Measurements from ENCODE around the gene TCEA3.
"Not testable (repeated sequence)": the region's sequence is repeated elsewhere in the genome, so short reads cannot be mapped to it uniquely, and the experiment has no call there.

The TCEA3 gene

GRCh38 chr1:23380719-23381118, 43.8 kb downstream of the TCEA3 start:
- no peak overlapping the region for H3K27ac ChIP-seq (ENCODE audit: low read length)
- WGBS (ENCODE audit: insufficient coverage, insufficient read length) = no CpG with 5 or more reads among the region's 5 CpGs
- H3K4me3 ChIP-seq (ENCODE audit: low read length) = no peak overlapping the region
- peaks cover 28% of the 10 kb centered on the region for H3K27me3 ChIP-seq (ENCODE audit: control insufficient read depth, insufficient read depth, low read length)
- H3K9me3 ChIP-seq (ENCODE audit: control insufficient read depth, insufficient read depth, low read length) = no peaks in the 10 kb centered on the region
- no peaks in the 10 kb centered on the region for H3K36me3 ChIP-seq (ENCODE audit: control insufficient read depth, insufficient read depth, low read length)
- no peak for DNase-seq (ENCODE audit: low read depth, low spot score)
- H3K4me1 ChIP-seq (ENCODE audit: control insufficient read depth, insufficient read depth, low read length) = no peaks in the 10 kb centered on the region

- WGBS (ENCODE audit: insufficient coverage, insufficient read length) = no CpG with 5 or more reads among the region's 4 CpGs
- H3K36me3 ChIP-seq (ENCODE audit: control insufficient read depth, insufficient read depth, low read length); H3K4me1 ChIP-seq (ENCODE audit: control insufficient read depth, insufficient read depth, low read length); H3K9me3 ChIP-seq (ENCODE audit: control insufficient read depth, insufficient read depth, low read length); H3K27ac ChIP-seq (ENCODE audit: low read length); H3K4me3 ChIP-seq (ENCODE audit: low read length); DNase-seq (ENCODE audit: low read depth, low spot score): not testable (repeated sequence)
- H3K27me3 ChIP-seq (ENCODE audit: control insufficient read depth, insufficient read depth, low read length) = peaks cover 28% of the 10 kb centered on the region
Observed at GRCh38 chr1:23380236-23380635, 44.3 kb downstream of the TCEA3 start.

- no CpG with 5 or more reads among the region's 19 CpGs for WGBS (ENCODE audit: insufficient coverage, insufficient read length)
- H3K27ac ChIP-seq (ENCODE audit: low read length) = no peak overlapping the region
- H3K9me3 ChIP-seq (ENCODE audit: control insufficient read depth, insufficient read depth, low read length) = no peaks in the 10 kb centered on the region
- H3K4me3 ChIP-seq (ENCODE audit: low read length) = no peak overlapping the region
- no peak for DNase-seq (ENCODE audit: low read depth, low spot score)
- H3K27me3 ChIP-seq (ENCODE audit: control insufficient read depth, insufficient read depth, low read length) = peaks cover 38% of the 10 kb centered on the region
- H3K4me1 ChIP-seq (ENCODE audit: control insufficient read depth, insufficient read depth, low read length) = 0 out of 2 replicates have a peak, but pooled peaks cover under 1% of the 10 kb centered on the region
- H3K36me3 ChIP-seq (ENCODE audit: control insufficient read depth, insufficient read depth, low read length) = no peaks in the 10 kb centered on the region
Observed at GRCh38 chr1:23376890-23377811, 47.4 kb downstream of the TCEA3 start.

- not testable (repeated sequence) for H3K9me3 ChIP-seq (ENCODE audit: control insufficient read depth, insufficient read depth, low read length); H3K27ac ChIP-seq (ENCODE audit: low read length); H3K4me3 ChIP-seq (ENCODE audit: low read length); H3K36me3 ChIP-seq (ENCODE audit: control insufficient read depth, insufficient read depth, low read length); DNase-seq (ENCODE audit: low read depth, low spot score); H3K4me1 ChIP-seq (ENCODE audit: control insufficient read depth, insufficient read depth, low read length)
- H3K27me3 ChIP-seq (ENCODE audit: control insufficient read depth, insufficient read depth, low read length) = peaks cover 53% of the 10 kb centered on the region
- WGBS (ENCODE audit: insufficient coverage, insufficient read length) = no CpG with 5 or more reads among the region's 12 CpGs
Observed at GRCh38 chr1:23374079-23374735, 50.3 kb downstream of the TCEA3 start.

- peaks cover 54% of the 10 kb centered on the region for H3K27me3 ChIP-seq (ENCODE audit: control insufficient read depth, insufficient read depth, low read length)
Observed at GRCh38 chr1:23371987-23372880, 52.3 kb downstream of the TCEA3 start.

GRCh38 chr1:23370709-23371584, 53.6 kb downstream of the TCEA3 start:
- Histone ChIP-seq H3K27ac (ENCODE audit: low read length) (no peak overlapping the region), H3K4me1 (ENCODE audit: control insufficient read depth, insufficient read depth, low read length) (peaks cover 7% of the 10 kb centered on the region; the same call in 1 of the 2 replicates), H3K36me3 (ENCODE audit: control insufficient read depth, insufficient read depth, low read length) (no peaks in the 10 kb centered on the region), H3K9me3 (ENCODE audit: control insufficient read depth, insufficient read depth, low read length) (no peaks in the 10 kb centered on the region), H3K4me3 (ENCODE audit: low read length) (no peak overlapping the region), H3K27me3 (ENCODE audit: control insufficient read depth, insufficient read depth, low read length) (peaks cover 61% of the 10 kb centered on the region)
- DNase-seq (ENCODE audit: low read depth, low spot score) = no peak
- WGBS (ENCODE audit: insufficient coverage, insufficient read length) = no CpG with 5 or more reads among the region's 13 CpGs

More at GRCh38 chr1:23371987-23372880, 52.3 kb downstream of the TCEA3 start:
- H3K9me3 ChIP-seq (ENCODE audit: control insufficient read depth, insufficient read depth, low read length) = no peaks in the 10 kb centered on the region
- no peaks in the 10 kb centered on the region for H3K36me3 ChIP-seq (ENCODE audit: control insufficient read depth, insufficient read depth, low read length)
- peaks cover 7% of the 10 kb centered on the region; the same call in 1 of the 2 replicates for H3K4me1 ChIP-seq (ENCODE audit: control insufficient read depth, insufficient read depth, low read length)
- DNase-seq (ENCODE audit: low read depth, low spot score) = no peak
- no peak overlapping the region for H3K4me3 ChIP-seq (ENCODE audit: low read length)
- WGBS (ENCODE audit: insufficient coverage, insufficient read length) = no CpG with 5 or more reads among the region's 13 CpGs
- no peak overlapping the region for H3K27ac ChIP-seq (ENCODE audit: low read length)

GRCh38 chr1:23370330-23370708, 54.2 kb downstream of the TCEA3 start:
- no peak overlapping the region for H3K27ac ChIP-seq (ENCODE audit: low read length)
- WGBS (ENCODE audit: insufficient coverage, insufficient read length) = no CpG with 5 or more reads among the region's 5 CpGs
- H3K4me1 ChIP-seq (ENCODE audit: control insufficient read depth, insufficient read depth, low read length) = peaks cover 7% of the 10 kb centered on the region; the same call in 1 of the 2 replicates
- H3K27me3 ChIP-seq (ENCODE audit: control insufficient read depth, insufficient read depth, low read length) = peaks cover 58% of the 10 kb centered on the region
- no peak for DNase-seq (ENCODE audit: low read depth, low spot score)
- H3K4me3 ChIP-seq (ENCODE audit: low read length) = no peak overlapping the region
- no peaks in the 10 kb centered on the region for H3K9me3 ChIP-seq (ENCODE audit: control insufficient read depth, insufficient read depth, low read length)
- no peaks in the 10 kb centered on the region for H3K36me3 ChIP-seq (ENCODE audit: control insufficient read depth, insufficient read depth, low read length)

- no CpG with 5 or more reads among the region's 29 CpGs for WGBS (ENCODE audit: insufficient coverage, insufficient read length)
- H3K27ac ChIP-seq (ENCODE audit: low read length) = no peak within 1 kb of the TSS
- peak within 1 kb of the TSS; percentile 65; the same call in 1 of the 2 replicates for H3K4me3 ChIP-seq (ENCODE audit: low read length)
- H3K9me3 ChIP-seq (ENCODE audit: control insufficient read depth, insufficient read depth, low read length) = no peaks in the 10 kb centered on the region
- H3K27me3 ChIP-seq (ENCODE audit: control insufficient read depth, insufficient read depth, low read length) = peaks cover 55% of the 10 kb centered on the region
- peaks cover 7% of the 10 kb centered on the region; the same call in 1 of the 2 replicates for H3K4me1 ChIP-seq (ENCODE audit: control insufficient read depth, insufficient read depth, low read length)
- no peaks in the 10 kb centered on the region for H3K36me3 ChIP-seq (ENCODE audit: control insufficient read depth, insufficient read depth, low read length)
- no peak for DNase-seq (ENCODE audit: low read depth, low spot score)
Observed at GRCh38 chr1:23369335-23370013, 55.1 kb downstream of the TCEA3 start, which contains the start of gene ZNF436. Gene ZNF436, minus strand, starts transcription at chr1:23369836. Its CDS starts 1,831 bp downstream, at chr1:23368005.

Measured in iPS DF 6.9 (cell line).